GM12874 (cell line): Measurements from ENCODE around the gene BTNL8.

ENCODE experiments used
- CTCF ChIP-seq: IDR thresholded peaks from 2 replicates; pipeline ENCODE4 v1.5.1; 2011; ENCODE audit warnings: low read depth, mild to moderate bottlenecking, control low read depth, low read length, moderate library complexity; ENCODE audit not compliant: insufficient read depth

BTNL8 gene

GRCh38 chr5:180950291-180950949 lies 51.5 kb downstream of the BTNL8 start:
- TF ChIP-seq CTCF: no peak

- no peak for TF ChIP-seq CTCF
Measured at GRCh38 chr5:180959661-180960060, 60.7 kb downstream of the BTNL8 start.

GRCh38 chr5:180960209-180960608 lies 61.2 kb downstream of the BTNL8 start:
- no peak for TF ChIP-seq CTCF

- no peak for TF ChIP-seq CTCF
Measured at GRCh38 chr5:180969406-180969805, 70.4 kb downstream of the BTNL8 start.

- TF ChIP-seq CTCF: no peak
Measured at GRCh38 chr5:180970336-180970735, 71.4 kb downstream of the BTNL8 start.

GRCh38 chr5:180970875-180971274 lies 71.9 kb downstream of the BTNL8 start:
- TF ChIP-seq CTCF: no peak

- TF ChIP-seq CTCF: no peak
Measured at GRCh38 chr5:180974612-180975315, 75.8 kb downstream of the BTNL8 start.
